ENCODE measurements around the gene EPM2AIP1. TPM values are rescaled to one million over a fixed set of nuclear protein-coding genes. Genes with fewer than 3 reads are reported as not detected.

EPM2AIP1 gene
- total RNA-seq, 1 donor from 2014 or later = 51.4 TPM

DNA sequence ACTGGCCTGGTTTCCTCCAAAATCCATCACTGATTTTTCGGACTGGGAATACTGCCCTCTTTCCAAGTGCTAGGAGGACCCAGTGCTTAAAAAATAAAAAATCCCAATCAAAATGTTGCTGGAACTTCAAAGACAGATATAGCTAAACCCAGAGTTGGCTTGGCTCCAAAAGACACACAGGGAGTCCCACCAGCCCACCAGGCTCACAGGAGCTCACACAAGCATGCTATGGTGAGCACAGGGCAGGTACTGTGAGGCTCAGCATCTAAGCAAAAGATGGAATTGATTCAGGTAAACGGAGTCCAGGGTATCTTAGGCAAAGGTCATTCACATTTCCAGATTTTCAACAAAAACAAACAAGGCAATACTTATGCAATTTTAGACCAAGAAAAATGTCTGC lies 51.8 kb downstream of the EPM2AIP1 start:
- peaks cover 34% of the 10 kb centered on the region for H3K27me3 ChIP-seq
- no peak overlapping the region for H3K27ac Mint-ChIP-seq
- no peaks in the 10 kb centered on the region for H3K79me2 ChIP-seq (ENCODE audit: low read depth)
- H2AFZ ChIP-seq (replicated peaks) = no peak overlapping the region
- H3K36me3 ChIP-seq = no peaks in the 10 kb centered on the region
- H3K4me3 ChIP-seq = no peak overlapping the region
- H3F3A ChIP-seq (ENCODE audit: low read depth) = peaks cover 12% of the 10 kb centered on the region
- peaks cover 22% of the 10 kb centered on the region for H3K27me3 Mint-ChIP-seq (ENCODE audit: insufficient read depth, low read depth)
- no peak for DNase-seq (ENCODE audit: low spot score)
- peaks cover 15% of the 10 kb centered on the region for H3K9me3 Mint-ChIP-seq
- no peaks in the 10 kb centered on the region for H3K9me3 ChIP-seq (ENCODE audit: low read depth)
- TF ChIP-seq, protein P1, sequence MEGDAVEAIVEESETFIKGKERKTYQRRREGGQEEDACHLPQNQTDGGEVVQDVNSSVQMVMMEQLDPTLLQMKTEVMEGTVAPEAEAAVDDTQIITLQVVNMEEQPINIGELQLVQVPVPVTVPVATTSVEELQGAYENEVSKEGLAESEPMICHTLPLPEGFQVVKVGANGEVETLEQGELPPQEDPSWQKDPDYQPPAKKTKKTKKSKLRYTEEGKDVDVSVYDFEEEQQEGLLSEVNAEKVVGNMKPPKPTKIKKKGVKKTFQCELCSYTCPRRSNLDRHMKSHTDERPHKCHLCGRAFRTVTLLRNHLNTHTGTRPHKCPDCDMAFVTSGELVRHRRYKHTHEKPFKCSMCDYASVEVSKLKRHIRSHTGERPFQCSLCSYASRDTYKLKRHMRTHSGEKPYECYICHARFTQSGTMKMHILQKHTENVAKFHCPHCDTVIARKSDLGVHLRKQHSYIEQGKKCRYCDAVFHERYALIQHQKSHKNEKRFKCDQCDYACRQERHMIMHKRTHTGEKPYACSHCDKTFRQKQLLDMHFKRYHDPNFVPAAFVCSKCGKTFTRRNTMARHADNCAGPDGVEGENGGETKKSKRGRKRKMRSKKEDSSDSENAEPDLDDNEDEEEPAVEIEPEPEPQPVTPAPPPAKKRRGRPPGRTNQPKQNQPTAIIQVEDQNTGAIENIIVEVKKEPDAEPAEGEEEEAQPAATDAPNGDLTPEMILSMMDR (IDR thresholded peaks at IDR 0.05) = no peak
- no peak for TF ChIP-seq EZH2 (IDR thresholded peaks at IDR 0.05)
- no peak overlapping the region for H3K4me3 Mint-ChIP-seq
- H3K4me1 Mint-ChIP-seq = peaks cover 3% of the 10 kb centered on the region
- H4K20me1 ChIP-seq (ENCODE audit: low read depth) = no peaks in the 10 kb centered on the region
- H3K36me3 Mint-ChIP-seq = peaks cover 5% of the 10 kb centered on the region
- H3K9ac ChIP-seq = no peak overlapping the region
- no peak overlapping the region for H3K27ac ChIP-seq
- H3K4me2 ChIP-seq = no peak overlapping the region
- H3K4me1 ChIP-seq = peaks cover 10% of the 10 kb centered on the region

DNA sequence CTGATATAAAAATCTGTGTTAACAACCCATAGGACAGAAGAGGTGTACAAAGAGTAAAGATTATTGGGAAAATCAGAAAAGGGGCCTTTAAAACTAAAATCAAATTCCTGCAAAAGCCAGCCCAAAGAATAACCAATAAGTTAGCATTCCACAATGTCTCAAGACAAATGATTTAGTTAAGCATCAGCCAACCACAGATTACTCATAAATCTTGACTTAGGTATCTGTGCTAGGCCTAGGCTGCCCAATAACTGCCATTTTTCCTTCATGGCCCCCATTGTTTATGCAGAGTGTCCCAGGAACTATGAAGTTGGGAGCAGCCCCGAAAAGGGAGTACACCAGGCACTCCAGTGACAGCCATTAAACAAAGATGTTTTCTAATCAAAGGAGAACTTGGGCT lies 55.4 kb downstream of the EPM2AIP1 start:
- Histone ChIP-seq H3K27ac (no peak overlapping the region), H3K9ac (no peak overlapping the region), H2AFZ (replicated peaks) (no peak overlapping the region), H3K36me3 (no peaks in the 10 kb centered on the region), H3K9me3 (ENCODE audit: low read depth) (no peaks in the 10 kb centered on the region), H3K4me1 (peaks cover 14% of the 10 kb centered on the region), H3F3A (ENCODE audit: low read depth) (no peaks in the 10 kb centered on the region), H3K27me3 (no peaks in the 10 kb centered on the region), H3K4me3 (no peak overlapping the region), H4K20me1 (ENCODE audit: low read depth) (no peaks in the 10 kb centered on the region), H3K79me2 (ENCODE audit: low read depth) (no peaks in the 10 kb centered on the region), H3K4me2 (no peak overlapping the region)
- Mint-ChIP-seq H3K27me3 (ENCODE audit: insufficient read depth, low read depth) (peaks cover 8% of the 10 kb centered on the region), H3K36me3 (no peaks in the 10 kb centered on the region), H3K9me3 (no peaks in the 10 kb centered on the region), H3K4me1 (peaks cover 11% of the 10 kb centered on the region), H3K27ac (no peak overlapping the region), H3K4me3 (no peak overlapping the region)
- TF ChIP-seq EZH2 (IDR thresholded peaks at IDR 0.05) (no peak), EZH2phosphoT487 (IDR thresholded peaks at IDR 0.05) (no peak)
- TF ChIP-seq, protein P1 (IDR thresholded peaks at IDR 0.05) = no peak
- no peak for DNase-seq (ENCODE audit: low spot score)

Small RNAs within 50 kb of the gene (small RNA-seq; reads per million reads assigned to genes)
- gene RNU6ATAC4P = not detected

Other genes starting within 250 kb of the EPM2AIP1 start
- gene DCLK3, start 228.6 kb downstream of the EPM2AIP1 start, total RNA-seq (ENCODE audit: low replicate concordance) = 0.34 and 0.51 TPM in 2 replicates
- gene TRANK1, start 48.1 kb downstream of the EPM2AIP1 start, total RNA-seq (ENCODE audit: low replicate concordance) = 10.5 and 12.1 TPM in 2 replicates
- 68.3 and 71.1 TPM in 2 replicates for gene MLH1, start 387 bp upstream of the EPM2AIP1 start, total RNA-seq (ENCODE audit: low replicate concordance)
- 29.5 and 36.7 TPM in 2 replicates for gene LRRFIP2, start 181.5 kb upstream of the EPM2AIP1 start, total RNA-seq (ENCODE audit: low replicate concordance)